ENCODE measurements around the gene FGD3.

Gene FGD3

DNA sequence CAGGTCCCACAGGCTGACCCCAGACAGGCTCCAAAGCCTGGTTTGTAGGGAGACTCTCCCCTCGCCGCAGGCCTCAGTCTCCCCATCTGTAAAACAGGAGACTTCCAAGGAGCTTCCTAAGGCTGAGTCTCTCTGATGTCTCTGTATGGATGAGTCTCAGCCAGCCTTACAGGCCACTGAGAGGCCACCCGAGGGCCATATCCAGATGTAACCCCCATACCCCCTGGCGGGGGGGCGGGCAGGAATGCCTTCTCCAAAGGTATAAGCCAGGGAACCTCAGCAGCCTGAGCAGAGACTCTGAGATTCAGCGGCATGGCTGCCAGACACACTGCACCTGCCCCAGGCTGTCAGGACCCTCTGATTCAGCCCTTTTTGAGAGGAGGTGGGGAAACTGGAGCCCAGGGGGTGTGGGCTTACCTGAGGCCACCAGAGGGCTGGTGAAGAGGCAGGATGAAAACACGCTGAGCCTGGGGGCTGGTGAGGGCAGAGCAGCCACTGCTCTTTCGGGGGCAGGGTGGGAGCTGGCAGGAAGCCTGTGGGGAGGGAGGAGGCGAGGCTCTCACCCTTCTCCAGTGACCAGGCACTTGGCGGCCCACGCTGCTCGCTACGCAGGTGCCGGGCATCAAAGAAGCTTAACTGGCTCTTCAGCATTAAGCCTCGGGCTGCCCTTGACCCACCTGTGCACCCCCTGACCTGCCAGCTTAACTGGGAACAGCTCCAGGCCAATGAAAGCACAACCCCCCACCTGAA lies 105.6 kb downstream of the FGD3 start:
- DNase-seq (ENCODE audit: low spot score): no peak

DNA sequence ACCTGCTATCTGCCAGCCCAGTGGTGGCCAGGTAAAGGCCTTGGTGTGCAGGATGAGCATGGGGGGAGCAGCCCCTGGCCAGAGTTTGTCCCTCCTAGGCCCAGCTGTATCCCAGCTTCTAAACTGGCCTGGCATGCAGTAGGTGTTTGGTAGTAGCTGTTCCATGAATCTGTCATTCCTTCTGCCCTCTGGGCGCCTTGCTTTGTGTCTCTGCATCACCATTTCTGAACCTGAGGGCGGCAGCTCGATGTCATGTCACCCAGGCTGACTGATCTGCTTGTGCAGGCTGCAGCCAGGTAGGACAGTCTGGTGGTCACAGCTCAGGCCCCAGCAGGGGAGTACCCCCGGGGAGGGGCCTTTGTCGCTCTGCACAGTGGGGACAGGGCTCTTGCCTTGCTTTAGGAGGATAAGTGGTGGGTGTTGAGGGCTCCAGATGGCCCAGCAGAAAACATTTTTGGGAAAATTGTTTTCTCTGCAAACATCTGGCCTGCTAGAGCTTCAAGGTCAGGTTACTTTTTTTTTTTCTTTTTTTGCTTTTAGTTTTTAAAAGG lies 106.5 kb downstream of the FGD3 start:
- DNase-seq (ENCODE audit: low spot score): no peak

DNA sequence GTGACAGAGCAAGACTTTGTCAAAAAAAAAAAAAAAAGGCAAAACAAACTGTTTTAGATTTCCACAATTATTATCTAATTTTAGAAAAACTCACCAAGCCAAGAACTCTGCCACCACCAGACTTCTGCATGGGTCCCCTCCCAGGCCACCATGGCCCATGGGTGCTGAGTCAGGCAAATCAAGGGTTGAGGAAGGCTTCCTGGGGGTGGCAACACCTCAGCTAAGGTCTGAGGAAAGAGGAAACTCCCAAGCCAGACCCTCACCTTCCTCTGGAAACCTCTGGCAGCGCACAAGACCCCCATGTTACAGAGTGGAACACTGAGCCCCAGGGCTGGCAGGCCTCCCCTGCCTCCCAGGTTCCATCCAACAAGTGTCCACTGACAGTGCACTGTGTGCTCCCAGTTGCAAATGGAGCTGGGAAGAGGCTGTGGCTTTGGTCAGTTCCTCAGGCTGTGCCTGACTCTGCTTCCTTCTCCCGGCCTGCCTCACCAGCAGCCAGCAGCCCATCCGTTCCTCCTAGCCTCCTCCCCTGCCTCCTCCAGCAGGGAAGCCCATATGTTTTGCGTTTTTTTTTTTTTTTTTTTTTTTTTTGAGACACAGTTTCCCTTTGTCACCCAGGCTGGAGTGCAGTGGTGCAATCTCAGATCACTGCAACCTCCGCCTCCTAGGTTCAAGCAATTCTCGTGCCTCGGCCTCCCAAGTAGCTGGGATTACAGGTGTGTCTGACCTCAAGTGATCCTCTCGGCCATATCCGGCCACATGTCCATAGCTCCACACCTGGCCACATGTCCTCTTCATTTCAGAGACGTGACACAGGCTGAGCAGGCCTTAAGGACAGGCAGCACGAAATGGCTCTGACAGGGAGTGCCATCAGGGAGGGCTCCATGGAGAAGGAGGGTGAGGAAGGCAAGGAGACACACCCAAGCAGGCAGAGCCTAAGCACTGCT lies 107.7 kb downstream of the FGD3 start:
- no peak for DNase-seq (ENCODE audit: low spot score)

DNA sequence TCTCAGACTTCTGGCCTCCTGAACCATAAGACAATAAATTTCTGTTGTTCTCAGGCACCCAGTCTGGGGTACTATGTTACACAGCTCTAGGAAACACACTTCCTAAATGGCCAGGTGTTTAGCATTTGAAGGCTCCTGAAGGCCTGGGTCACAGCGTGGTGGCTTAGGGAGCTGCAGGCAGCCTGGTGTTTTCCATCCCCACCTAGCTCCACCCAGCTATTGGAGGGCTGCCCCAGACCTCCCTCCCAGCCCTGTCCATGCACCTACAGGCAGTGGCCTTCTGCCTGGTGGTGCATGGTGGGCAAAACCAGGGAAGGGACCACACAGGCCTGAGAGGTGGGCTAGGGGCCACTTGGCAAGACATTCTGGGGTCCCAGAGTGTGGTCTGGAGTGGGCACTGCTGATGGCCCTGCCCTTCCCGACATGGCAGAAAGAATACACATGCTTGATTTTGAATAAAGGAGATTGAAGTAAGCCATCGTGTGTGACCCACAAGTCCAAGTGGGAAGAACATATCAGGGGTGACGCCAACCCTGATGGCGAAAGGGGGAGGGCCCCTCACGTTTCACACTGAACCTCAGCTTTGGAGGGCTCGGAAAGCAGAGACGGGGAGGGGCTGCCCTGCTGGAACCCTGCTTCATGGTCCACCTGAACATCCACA lies 109.8 kb downstream of the FGD3 start:
- DNase-seq (ENCODE audit: low spot score): no peak

DNA sequence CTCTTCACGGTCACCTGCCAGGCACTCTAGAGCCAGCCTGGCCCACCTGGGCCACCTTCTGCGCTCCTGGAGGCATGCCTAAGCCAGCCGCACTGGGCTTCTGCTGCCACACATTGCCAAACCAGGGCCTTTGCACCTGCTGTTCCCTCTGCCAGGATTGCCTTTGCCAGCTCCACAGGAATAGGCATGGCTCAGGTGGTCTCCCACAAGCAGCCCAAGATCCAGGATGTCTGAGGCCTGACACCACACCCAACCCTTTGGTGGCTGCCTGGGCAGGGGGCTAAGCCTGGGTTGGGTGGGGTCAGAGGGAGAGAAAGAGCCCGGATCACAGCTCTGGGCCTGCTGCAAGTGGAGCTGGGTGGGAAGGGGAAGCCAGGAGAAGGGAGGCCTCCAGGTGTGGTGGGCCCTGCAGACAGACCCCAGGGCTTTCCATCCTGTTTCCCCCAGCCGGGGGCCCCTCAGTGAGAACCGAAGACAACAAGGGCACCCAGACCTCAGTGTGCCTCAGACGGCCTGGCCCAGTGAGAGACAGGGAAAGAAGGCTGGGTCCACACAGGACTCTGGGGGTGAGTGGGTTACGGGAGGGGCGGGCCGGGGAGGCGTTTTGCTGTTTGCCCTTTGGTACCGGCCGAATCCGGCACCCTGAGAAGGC lies 110.5 kb downstream of the FGD3 start:
- DNase-seq (ENCODE audit: low spot score): no peak

DNA sequence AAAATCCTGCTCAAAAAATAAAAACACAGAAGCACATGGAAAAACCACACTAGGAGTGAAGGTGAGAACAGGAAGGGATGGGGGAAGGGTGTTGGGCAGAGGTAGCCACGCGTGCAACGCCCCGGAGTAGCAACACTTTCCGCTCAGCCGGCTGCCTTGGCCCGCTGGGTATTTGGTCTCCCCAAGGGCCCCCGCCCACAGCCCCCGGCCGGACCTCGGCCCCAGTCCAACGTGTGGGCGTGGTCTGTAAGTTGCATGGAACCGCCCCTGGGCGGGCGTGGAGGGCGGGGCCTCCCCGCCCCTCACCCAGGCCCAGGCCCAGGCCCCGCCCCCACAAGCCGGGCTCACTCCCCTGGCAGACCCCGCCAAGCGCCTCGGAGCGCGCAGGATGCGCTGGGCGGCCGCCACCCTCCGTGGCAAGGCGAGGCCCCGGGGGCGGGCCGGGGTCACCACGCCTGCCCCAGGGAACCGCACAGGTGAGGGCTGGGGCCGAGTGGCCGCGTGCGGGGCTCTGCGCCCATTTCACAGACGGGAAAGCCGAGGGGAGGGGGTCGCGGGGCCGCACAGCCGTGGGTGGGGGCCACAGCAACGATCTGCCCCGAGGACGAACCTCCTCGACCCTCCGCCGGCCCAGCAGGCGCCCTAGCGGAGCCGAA lies 111.2 kb downstream of the FGD3 start, which contains the start of gene SUSD3:
Gene SUSD3 (plus strand): TSS at position 347 of the 656 bp plus-strand sequence. CDS start 42 bp downstream, at position 389.
- peak; percentile 72 for DNase-seq (ENCODE audit: low spot score)

DNA sequence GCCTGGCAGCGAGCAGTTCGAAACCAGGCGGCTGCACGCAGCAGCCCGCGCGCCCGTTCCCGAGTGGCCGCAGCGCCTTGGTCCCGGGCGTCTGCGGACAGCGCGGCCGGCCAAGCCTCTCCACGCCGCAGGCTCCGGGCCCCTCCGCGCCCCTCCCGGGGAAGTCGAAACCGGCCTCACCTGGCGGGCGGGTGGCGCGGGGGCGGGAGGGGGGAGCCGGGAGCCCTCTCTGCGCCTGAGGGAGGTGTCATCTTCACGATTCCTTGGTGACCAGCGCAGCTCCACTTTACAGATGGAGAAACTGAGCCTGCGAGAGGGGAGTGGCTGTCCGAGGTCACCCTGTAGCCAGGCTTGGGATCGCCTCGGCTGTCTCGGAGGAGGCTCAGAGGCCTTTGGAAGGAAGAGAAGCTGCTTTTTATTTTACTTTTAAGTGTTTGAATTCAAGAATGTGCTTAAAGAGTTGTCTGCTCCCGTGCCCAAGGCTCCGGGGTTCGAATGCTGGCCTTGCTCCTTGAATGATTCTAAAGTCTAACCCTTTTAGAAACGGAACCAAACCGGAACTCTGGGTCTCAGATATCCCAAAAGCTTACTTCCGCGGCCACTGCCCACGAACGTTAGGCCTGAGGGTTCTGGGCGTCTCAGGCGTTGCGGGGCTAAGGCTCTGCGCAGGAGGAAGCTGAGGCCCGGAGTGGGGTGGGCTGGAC lies 111.8 kb downstream of the FGD3 start:
- DNase-seq (ENCODE audit: low spot score): no peak

DNA sequence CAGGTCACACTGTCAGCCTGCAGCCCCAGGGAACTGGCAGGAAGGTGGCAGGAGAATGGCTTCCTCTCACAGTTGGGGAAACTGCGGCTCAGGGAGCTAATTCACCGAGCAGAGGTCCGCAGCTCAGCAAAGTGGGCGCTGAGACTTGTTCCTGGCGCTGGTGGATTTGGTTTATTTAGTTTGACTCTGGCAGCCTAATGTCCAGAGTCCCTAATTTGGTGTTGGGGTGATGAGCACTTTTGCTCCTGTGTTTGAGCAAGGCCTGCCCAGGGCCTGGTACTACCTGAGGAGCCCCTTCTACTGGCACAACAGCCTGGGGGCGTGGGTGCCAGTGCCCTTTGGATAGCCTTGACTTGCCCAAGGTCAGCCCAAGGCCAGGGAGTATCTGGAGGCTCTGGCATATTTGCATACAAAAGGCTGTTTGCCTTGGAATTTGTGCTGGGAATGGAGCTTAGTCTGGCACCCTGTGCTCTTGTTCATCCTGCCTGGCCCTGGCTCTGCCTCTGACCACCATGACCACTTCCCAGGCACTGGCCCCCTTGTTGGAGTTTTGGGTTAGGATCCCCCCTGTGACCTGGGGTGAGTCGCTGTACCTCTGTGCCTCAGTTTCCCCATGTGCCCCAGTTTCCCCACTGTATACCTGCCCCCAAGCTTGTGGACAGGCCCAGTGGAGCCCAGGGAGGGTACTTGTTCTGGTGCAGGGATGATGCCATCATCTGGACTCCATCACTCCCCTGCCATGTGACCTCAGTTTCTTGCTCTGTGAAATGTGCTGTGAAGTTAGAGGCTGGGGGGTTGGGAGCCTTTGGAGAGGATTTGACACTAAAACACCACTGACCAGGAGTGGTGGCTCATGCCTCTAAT lies 112.6 kb downstream of the FGD3 start:
- no peak for DNase-seq (ENCODE audit: low spot score)

DNA sequence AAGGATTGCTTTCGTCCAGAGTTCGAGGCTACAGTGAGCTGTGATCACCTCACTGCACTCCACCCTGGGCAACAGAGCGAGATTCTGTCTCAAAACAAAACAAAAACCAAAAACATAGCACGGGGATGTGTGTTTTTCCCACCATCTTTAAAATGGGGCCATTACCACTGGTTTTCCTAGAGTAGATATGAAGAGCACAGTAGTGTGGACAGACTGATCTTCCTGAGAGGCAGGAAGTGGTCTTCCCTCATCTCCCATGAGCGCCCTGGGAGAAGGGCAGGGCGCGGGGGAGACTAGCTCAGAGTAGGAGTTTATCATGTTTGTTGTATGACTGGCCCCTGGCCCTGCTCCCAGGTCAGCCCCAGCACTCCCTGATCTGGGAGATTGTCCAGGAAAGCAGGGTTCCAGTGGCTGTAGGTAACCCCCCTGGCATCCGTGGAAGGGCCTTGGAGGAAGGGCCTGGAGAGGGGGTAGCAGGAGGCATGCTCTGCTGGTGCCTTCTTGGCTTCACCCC lies 113.5 kb downstream of the FGD3 start:
- DNase-seq (ENCODE audit: low spot score): no peak

DNA sequence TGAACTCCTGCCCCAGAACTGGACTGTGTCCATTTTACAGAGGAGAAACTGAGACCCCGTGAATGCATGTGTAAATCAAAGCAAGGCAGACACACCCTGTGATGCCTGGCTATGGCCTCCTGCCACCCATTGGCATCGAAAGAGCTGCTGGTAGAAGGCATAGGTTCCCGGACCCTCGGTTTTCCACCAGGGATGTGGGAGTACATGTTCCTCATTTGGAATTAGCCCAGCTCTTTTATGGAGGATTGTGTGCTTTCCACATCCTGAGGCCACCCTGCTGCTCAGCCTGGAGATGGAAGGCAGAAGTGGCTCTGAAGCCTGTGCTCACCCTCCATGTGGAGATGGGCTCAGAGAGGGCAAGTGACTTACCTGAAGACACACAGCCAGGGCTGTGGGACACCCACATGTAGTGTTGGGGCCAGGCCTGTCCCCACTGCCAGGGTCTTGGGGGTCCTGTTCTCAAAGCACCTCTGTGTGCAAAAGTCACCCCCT lies 114.0 kb downstream of the FGD3 start:
- DNase-seq (ENCODE audit: low spot score): no peak

DNA sequence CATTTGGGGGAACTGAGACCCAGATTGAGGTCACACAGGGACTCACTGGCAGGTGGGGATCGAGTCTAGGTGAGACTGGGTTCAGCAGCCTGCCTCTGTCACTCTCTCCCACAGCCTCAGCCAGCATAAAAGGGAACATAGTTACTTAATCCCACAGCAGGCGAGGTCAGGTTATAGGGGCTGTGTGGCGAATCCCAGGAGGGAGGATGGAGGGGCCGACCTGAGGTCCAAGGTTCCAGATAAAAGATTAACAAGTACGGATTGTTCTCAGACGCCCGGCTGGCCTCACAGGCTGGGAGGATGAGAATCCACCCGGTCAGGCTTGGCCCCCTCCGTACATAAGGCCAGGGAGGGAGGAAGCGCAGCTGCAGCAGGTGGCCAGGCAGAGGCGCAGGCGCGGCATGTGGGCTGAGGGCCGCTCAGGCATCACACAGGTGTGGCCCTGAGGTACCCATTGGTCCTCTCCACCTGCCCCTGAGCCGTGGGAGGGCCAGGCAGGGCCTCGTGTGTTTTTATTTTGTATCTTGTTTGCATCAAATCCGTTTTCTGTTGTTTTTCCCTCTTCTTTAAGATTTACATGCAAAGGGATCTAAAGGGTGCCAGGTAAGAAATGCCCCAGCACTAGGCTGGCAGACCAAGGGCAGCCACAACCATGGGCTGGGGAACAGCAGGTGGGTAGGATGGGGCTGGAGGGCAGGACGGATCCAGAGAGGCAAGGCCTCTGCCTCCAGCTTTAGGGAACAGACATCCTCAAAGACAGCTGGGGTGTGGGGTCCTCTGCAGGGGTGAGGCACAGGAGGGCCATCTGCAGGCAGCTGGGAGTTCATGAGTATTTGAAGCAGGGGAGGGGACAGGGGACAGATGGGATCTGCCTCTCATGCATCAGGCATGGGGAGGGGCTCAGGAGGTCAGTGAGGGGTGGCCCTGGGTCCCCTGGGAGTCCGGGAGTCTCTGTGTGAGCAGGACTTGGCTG lies 114.8 kb downstream of the FGD3 start:
- DNase-seq (ENCODE audit: low spot score): peak; percentile 33

DNA sequence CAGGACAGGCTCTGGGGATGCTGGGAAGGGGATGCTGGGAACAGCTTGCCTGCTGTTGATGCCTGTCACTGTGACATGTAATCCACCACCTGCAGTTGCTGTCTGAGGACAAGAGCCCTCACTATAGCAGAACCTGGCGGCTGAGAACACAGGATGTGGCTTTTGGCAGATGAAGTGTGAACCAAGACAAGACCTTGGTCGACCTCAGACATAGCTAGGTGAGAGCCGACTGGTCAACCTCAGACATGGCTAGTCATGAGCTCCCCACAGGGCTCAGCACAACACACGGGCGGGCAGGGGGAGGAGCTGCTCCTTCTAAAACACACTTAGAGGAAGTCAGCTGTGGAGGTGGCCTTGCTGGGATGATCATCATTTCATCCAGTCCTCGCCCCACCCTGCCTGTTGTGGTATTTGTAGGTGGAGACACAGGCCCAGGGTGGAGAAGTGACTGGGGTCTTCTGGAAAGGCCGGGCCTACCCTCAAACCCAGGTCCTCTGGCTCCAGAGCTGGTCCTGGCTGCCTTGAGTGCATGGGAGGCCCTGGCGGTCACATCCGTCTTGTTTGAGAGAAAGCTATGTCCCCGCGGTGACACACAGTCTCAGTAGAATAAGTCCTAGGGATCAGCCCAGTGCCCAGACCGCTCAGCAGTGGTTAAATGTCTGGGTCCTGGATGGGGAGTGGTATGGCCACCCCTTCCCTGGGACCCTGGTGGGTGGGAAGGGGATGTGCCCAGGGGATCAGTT lies 117.2 kb downstream of the FGD3 start:
- peak; percentile 93 for DNase-seq (ENCODE audit: low spot score)

DNA sequence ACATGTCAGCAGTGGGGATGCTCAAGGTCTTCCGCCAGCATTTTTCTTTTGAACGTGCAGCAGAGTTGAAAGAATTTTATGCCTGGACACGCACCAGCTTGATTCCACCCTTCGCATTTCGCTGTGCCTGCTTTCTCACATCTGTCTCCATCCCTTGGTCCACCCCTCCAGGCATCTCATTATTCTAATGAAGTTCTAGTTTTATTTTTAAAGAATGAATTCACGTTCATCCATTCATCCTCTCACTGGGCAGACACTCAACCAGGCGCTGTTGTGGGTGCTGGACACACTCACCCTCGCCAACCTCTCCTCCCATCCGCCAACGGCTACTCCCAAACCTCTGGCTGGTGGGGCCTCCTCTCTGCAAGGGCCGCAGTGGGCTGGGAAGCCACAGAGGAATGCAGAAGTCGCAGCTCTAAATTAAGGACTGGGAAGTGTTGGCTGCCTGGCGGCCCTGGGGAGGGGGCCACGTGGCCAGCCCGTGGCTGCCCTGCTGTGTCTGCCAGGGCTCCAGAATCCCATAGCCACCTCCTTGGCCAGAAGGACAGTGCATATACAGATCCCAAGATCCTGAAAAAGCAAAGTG lies 117.9 kb downstream of the FGD3 start:
- DNase-seq (ENCODE audit: low spot score): no peak

DNA sequence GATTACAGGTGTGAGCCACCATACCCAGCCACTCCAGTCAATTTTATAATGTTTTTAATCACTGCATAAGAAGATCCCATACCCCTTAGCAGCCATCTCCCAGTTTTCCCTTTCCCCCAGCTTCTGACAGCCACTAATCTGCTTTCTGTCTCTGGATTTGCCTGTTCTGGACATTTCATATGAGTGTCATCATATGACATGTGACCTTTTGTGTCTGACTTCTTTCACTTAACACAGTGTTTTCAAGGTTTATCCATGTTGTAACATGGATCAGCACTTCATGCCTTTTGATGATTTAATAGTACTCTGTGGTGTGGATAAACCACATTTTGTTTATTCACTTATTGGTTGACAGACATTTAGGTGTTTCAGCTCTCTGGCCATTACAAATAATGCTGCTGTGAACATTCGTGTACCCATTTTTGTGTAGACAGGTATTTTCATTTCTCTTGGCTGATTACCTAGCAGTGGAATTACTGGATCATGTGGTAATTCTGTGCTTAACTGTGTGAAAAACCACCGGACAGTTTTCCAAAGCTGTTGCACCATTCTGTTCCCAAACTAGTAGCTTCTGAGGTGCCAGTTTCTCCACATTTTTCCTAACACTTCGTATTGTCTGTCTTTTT lies 119.8 kb downstream of the FGD3 start:
- DNase-seq (ENCODE audit: low spot score): no peak

DNA sequence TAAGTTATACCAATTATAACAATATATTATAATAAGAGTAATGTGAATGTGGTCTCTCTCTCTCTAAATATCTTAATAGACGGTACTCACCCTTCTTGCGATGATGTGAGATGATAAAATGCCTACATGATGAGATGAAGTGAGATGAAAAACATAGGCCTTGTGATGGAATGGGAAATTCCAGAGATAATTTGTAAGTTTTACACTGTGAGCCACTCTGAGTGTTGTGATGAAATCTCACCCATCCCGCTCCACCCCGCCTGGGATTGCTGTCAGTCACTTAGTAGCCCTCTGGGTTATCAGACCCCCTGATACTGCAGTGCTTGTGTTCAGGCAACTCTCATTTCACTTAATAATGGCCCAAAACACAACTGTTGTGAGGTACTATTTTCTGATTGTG lies 121.6 kb downstream of the FGD3 start:
- DNase-seq (ENCODE audit: low spot score): no peak

DNA sequence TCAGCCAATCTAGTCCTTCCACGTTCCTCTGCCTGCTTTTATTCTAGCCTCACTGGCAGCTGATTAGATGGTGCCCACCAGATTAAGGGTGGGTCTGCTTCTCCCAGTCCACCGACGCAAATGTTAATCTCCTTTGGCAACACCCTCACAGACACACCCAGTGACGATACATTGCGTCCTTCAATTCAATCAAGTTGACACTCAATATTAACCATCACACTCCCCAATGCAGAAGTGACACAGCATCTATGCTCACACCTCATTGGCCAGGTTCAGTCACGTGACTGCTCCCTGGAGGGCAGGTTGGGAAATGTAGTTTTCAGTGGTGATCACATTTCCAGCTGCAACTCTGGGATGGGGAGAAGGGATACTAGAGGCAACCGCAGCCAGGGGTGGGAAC lies 124.1 kb downstream of the FGD3 start:
- DNase-seq (ENCODE audit: low spot score): no peak
